Right kidney (tissue), 9 donors: ENCODE measurements around the gene IGF2BP2.
"Not testable (repeated sequence)": the region's sequence is repeated elsewhere in the genome, so short reads cannot be mapped to it uniquely, and the experiment has no call there.

ENCODE experiments used
- DNase-seq: peaks from one replicate; pipeline ENCODE4 v3.0.0-alpha.2; 2016
- long read RNA-seq, 8 donors: transcript quantifications; one replicate each; lab custom pipeline, GENCODE V29; 2026

Gene IGF2BP2
- long read RNA-seq, donor 1, partial matches to known transcripts = 6 of 12 reads
- long read RNA-seq, donor 1, other reads (novel, unspliced or antisense) = 0 of 12 reads
- long read RNA-seq, donor 2, partial matches to known transcripts = 8 of 10 reads
- long read RNA-seq, donor 2, other reads (novel, unspliced or antisense) = 0 of 10 reads
- long read RNA-seq, donor 3, partial matches to known transcripts = 0 of 5 reads
- long read RNA-seq, donor 3, other reads (novel, unspliced or antisense) = 0 of 5 reads
- long read RNA-seq, donor 4, transcript IGF2BP2-202 (16 exons, 3,688 nt) = major isoform, 7 of 19 reads
- long read RNA-seq, donor 4, partial matches to known transcripts = 7 of 19 reads
- long read RNA-seq, donor 4, other reads (novel, unspliced or antisense) = 0 of 19 reads
- long read RNA-seq, donor 5, transcript IGF2BP2-202 (16 exons, 3,688 nt) = major isoform, 7 of 19 reads
- long read RNA-seq, donor 5, partial matches to known transcripts = 7 of 19 reads
- long read RNA-seq, donor 5, other reads (novel, unspliced or antisense) = 0 of 19 reads
- long read RNA-seq, donor 6, partial matches to known transcripts = 10 of 16 reads
- long read RNA-seq, donor 6, other reads (novel, unspliced or antisense) = 0 of 16 reads
- long read RNA-seq, donor 7, transcript IGF2BP2-201 (15 exons, 3,291 nt) = major isoform, 5 of 23 reads
- long read RNA-seq, donor 7, partial matches to known transcripts = 15 of 23 reads
- long read RNA-seq, donor 7, other reads (novel, unspliced or antisense) = 0 of 23 reads
- long read RNA-seq, donor 8, partial matches to known transcripts = 0 of 3 reads
- long read RNA-seq, donor 8, other reads (novel, unspliced or antisense) = 0 of 3 reads

DNA sequence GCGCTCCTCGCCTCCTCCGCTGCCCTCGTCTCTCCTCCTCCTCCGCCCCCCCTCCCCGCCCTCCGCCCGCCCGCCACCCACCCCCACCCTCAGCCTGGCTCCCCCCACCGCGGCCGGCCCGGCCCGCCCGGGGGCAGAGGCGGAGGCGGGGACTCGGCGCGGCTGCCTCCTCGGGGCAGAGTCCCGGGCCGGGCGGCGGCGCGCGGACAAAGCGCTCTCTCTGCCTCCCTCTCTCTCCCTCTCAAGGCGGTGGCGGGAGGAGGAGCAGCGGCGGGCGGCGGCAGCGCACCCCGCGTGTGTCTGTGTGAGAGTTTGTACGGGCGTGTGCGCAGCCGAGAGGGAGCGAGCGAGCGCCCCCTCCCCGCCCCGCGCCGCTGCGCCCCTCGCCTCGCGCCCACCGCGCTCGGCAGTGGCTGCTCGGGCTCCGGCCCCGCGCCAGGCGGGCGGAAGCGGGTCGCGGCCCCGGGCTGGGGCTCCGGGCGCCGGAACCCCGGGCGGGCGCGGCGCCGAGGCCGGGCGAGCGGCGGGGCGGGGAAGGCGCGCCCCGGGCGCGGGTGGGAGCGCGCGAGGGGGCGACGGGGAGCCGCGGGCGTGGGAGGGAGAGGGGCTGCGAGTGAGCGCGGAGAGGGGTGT, at the start of gene IGF2BP2:
TSS of gene IGF2BP2 (minus strand) at position 37 of the 633 bp plus-strand sequence. CDS start 82 bp downstream, outside the sequence.
- DNase-seq = peak; percentile 81

DNA sequence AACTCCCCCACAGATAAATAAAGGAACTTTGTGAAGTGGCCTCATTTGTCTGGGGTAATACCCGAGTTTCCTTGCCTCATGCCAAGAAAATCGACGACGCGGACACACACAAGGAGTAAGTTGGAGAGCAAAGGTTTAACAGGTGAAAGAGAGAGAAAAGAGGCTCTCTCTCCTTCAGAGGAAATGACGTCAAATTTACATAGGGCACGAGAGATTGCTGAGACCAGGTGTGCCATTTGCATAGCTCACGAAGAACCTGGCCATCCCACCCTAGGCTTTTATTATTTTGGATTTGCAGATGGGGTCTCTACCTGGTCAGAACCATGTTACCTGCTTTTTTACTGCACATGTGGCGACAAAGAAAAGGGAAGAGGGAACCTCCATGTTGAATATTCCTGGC, 49.3 kb upstream of the IGF2BP2 start:
- no peak for DNase-seq

DNA sequence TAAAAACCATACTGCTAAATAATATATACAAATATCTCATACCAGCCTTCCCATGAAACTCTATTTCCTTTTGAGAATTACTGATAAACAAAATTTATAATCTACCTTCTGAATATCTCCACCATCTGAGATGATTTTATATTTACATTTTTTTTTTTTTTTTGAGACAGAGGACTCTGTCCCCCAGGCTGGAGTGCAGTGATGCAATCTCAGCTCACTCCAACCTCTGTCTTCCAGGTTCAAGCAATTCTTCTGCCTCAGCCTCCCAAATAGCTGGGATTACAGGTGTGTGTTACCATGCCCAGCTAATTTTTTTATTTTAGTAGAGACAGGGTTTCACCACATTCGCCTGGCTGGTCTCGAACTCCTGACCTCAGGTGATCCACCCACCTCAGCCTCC, 42.8 kb upstream of the IGF2BP2 start:
- no peak for DNase-seq

DNA sequence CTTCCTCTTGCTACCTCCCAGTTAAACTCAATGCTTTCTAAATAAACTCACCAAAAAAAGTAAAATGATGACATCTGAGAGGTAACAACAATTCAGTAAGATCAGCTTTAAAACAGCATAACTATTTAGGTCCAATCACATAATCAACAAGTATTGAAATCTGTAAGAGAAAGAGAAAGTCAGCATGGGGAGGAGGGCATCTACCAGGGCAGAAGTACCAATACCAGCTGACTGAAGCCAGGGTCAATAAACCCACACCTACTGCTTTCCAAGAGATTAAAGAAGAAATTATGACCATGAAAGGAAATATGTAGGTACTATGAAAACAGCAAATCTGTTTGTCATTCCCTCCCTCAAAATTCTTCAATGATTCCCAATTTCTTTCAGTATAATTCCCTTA, 42.2 kb upstream of the IGF2BP2 start:
- no peak for DNase-seq

DNA sequence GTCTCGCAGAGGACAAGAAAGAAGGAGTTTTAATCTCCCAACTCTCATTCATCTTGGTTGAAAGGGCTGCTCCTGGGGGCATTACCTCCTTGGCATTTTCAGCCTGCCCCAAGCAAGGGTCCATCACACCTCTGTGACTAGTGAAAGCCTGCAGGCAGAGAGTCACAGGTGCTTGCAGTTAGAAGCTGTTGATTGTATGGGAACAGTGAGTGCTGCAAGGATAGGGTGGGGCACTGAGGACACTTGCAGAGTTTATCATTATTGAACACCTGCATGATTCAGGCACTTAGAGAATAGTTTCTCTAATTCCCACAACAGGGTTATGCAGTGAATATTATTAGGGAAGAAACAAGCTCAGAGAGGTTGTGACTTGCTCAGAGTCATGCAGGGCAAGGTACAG, 41.7 kb upstream of the IGF2BP2 start:
- no peak for DNase-seq

DNA sequence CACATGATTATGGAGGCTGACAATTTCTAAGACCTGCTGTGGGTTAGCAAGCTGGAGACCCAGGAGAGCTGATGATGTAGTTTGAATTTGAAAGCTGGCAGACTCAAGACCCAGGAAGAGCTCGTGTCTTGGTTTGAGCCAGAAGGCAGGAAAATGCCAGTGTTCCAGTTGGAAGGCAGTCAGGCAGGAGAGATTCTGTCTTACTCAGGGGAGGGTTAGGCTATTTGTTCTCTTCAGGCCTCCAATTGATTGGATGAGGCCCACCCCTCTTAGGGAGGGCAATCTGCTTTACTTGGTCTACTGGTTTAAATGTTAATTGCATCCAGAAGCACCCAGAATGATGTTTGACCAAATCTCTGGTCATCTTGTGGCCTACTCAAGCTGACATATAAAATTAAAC, 40.4 kb upstream of the IGF2BP2 start:
- DNase-seq = no peak

DNA sequence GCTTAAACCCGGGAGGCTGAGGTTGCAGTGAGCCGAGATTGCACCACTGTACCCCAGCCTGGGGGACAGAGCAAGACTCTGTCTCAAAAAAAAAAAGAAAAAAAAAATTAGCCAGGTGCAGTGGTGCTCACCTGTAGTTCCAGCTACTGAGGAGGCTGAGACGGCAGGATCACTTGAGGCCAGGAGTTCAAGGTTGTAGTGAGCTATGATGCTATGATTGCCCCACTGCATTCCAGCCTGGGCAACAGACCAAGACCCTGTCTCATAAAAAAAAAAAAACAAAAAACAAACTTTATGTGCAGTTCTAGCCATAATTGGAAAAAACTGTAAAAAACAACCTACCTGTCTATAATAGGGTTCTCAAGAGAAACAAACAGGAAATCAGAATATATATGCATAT, 39.9 kb upstream of the IGF2BP2 start:
- DNase-seq = no peak

DNA sequence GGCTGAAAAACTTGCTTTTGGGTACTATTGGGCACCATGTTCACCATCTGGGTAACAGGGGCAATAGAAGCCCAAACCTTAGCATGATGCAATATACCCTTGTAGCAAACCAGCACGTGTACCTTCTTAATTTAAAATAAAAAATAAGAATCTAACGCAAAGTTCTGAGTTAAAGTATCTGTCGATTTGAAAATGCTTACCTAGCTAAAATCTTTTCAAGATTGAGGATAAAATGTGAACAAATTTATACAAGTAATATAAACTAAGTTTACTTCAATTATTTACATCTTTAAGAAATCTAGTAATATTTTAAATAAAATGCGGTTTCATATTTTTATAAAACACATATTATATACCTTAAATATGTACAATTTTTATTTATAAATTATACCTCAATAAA, 38.1 kb upstream of the IGF2BP2 start:
- no peak for DNase-seq

DNA sequence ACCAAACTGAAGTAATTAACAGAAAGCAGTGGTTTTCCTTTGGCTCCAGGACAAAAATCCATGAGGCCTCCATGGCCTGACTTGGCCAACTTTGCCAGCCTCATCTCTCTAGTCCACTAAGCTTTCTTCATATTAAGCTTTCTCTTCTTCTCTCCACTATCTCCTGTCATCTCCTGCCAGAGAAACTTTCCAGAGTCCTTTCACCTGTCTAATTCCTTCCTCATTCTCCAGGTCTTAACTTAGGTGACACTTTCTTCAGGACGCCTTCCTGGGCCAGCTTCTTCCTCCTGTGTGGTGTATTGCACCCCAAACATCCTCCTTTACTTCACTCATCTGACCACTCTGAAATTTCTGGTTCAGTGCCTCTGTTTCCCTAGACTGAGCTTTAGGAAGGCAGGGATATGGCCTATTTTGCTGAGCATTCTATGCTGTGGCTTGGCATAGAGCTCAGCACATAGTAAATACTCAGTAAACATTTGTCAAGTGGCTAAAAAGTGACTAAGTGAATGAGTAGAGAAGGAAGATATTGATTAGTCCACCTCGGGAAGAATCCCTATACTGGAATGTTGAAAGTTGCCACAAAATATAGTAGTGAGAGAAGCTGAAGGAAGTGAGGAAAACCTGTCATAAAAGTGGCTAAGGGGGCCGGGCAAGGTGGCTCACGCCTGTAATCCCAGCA, 34.6 kb upstream of the IGF2BP2 start:
- no peak for DNase-seq

DNA sequence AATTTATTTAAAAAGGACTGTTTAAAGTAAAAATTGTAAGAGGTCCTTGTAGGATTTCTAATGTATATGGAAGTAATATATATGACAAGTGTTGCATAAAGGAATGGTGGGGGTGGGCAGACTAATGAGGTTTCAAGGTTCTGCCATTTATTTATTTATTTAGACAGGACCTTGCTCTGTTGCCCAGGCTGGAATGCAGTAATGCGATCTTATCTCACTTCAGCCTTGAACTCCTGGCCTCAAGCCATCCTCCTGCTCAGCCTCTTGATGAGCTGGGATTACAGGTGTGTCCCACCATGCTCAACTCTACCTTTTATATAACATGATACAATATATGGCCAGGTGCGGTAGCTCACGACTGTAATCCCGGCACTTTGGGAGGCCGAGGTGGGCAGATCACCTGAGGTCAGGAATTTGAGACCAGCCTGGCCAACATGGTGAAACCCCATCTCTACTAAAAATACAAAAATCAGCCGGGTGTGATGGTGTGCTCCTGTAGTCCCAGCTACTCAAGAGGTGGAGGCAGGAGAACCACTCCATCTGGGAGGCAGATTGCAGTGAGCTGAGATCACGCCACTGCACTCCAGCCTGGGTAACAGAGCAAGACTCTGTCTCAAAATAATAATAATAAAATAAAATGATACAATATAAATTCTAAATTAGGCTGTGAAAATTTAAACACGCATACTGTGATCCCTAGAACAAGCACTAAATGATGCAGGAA, 33.8 kb upstream of the IGF2BP2 start:
- no peak for DNase-seq

DNA sequence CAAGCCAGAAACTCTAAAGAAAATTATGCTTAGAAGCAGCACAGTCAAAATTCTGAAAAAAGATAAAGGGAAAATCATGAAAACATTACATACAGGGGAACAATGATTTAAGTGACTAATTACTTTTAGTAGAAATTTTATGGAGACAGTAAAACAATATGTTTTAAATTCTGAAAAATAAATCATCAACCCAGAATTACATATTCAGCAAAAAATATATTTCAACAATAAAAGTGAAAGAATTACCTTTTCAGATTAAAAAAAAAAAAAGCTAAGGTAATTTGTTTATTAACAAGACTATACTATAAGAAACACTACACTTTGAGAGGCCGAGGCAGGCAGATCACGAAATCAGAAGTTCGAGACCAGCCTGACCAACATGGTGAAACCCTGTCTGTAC, 32.4 kb upstream of the IGF2BP2 start:
- no peak for DNase-seq

DNA sequence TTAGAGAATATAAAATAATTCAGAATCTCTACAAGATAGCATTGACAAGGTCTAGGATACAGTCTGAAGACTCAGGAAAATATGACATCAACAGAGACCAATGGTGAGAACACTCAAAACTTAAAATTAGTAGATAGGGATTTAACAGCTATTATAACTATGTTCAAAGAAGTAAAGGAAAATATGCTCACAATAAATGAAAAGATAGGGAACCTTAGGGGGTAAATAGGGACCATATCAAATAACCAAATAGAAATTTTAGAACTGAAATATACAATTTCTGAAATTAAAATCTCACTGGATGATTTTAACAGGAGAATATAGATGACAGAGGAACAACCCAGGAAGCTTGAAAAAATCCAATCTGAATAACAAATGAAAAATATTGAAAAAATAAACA, 31.8 kb upstream of the IGF2BP2 start:
- no peak for DNase-seq

DNA sequence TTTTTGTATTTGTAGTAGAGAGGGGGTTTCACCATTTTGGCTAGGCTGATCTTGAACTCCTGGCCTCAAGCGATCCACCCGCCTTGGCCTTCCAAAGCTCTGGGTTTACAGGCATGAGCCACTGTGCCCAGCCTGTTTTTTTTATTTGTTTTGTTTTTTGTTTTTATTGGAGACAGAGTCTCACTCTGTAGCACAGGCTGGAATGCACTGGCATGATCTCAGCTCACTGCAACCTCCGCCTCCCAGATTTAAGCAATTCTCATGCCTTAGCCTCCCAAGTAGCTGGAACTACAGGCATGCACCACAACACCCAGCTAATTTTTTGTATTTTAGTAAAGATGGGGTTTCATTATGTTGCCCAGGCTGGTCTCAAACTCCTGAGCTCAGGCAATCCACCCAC, 28.9 kb upstream of the IGF2BP2 start:
- not testable (repeated sequence) for DNase-seq

DNA sequence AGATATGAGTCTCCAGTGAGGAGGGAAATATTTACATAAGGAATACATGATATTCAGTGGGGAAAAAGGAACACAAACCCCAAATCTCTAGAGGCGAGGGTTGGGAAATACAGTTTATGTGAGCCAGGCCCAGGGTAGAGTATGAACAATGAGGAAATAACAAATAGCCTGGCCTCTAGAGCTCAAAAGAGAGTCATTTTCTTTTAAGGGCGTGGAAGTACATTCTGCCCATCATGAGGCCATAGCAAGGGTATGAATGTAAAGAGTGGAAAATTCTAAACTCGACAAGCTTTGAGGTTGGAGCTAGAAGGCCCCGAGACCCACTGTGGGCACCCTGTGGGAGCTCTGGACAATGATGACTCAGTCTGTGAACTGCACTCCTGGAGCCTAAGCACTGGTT, 27.8 kb upstream of the IGF2BP2 start:
- DNase-seq = no peak

DNA sequence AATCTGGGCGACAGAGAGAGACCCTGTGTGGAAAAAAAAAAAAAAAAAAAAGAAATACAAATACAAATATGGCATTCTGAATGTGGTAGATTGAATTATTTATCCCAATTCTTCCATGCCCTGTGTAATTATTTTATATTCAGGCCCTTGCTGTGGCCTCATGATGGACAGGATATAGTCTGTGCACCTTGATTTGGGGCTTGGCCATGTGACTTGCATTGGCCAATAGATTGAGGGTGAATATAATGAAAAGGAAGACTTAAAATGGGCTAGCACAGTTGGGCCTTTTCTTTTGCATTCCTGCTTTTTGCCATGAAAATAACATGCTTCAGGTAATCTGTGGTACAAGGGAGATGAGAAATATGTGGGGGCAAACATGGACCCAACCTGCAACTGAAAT, 27.1 kb upstream of the IGF2BP2 start:
- DNase-seq = no peak

DNA sequence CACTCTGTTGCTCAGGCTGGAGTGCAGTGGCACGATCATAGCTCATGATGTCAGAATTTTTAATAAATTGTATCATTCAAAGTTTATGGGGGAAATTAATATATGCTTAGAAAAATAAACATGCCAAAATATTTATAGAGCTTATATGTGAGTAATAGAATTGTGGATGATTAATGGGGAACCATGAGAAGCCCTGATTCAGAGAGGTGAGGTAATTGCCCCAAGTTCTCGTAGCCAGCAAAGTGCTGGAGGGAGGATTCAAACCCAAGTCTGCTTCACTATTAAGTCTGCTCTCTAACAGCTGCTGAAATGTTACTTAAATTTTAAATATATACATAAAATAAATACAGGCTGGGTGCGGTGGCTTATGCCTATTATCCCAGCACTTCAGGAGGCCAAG, 26.2 kb upstream of the IGF2BP2 start:
- no peak for DNase-seq

DNA sequence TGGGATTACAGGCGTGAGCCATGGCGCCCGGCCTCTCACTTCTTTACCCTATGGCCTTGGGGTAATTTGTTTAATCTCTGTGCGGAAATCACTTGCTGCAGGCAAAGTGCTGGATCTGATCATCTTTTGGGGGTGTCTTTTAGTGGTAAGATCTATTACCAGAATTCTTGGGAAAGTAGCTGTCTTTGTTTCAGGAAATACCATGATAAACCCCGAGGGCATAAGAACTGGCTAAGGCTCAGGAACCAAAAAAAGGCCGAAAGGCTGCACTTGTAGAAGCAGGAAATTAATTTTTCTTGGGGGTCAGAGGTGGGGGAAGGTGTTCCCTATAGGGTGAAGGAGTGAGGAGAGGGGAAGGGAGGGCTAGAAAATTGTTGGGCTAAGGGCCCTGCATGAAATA, 22.7 kb upstream of the IGF2BP2 start:
- no peak for DNase-seq

DNA sequence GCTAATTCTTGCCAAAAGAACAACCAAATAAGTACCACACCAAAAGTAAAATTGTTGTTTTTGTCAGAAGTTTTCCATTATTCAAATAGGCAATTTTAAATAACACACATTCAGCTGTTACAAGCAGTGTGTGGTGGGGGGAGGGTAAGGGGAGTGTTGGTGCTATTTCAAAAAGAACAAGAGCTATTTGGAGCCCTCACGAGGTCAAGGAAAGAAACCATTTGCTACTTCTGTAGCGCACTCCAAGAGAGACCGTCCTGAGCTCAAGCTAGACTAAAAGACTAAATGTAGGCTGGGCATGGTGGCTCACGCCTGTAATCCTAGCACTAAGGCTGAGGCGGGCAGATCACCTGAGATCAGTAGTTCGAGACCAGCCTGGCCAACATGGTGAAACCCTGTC, 21.2 kb upstream of the IGF2BP2 start:
- DNase-seq = no peak

DNA sequence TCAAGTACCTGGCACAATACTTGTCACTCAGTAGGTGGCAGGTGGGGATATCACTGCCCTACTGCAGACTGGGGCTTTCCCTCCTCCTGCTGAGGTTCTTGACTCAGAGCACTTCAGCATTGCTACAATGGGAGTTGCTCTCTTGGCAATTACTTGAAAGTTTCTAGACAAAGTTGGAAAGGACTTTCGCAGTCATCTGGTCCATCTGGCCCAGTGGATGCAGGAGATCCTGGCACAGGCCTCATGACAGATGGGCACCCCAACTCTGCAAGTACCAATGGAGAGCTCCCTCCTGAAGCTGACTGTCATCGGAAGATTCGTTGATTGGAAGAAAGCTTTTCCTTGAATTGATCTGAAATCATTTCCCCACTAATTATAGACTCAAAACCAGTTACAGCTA, 19.2 kb upstream of the IGF2BP2 start:
- no peak for DNase-seq

DNA sequence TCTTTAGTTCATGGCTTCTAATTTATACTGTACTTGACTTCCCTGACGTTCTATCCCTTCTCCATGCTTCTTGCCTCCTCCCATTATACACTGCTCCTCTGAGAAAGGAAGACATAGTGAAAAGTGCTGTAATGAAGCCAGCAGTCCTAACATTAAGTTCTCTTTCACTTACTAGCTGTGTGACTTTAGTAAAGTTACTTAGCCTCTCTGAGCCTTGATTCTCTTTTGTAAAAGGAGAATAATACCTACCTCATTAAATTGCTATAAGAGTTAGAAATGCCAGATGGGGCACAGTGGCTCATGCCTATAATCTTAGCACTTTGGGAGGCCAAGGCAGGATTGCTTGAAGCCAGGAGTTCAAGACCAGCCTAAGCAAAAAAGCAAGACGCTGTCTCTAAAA, 18.8 kb upstream of the IGF2BP2 start:
- no peak for DNase-seq

DNA sequence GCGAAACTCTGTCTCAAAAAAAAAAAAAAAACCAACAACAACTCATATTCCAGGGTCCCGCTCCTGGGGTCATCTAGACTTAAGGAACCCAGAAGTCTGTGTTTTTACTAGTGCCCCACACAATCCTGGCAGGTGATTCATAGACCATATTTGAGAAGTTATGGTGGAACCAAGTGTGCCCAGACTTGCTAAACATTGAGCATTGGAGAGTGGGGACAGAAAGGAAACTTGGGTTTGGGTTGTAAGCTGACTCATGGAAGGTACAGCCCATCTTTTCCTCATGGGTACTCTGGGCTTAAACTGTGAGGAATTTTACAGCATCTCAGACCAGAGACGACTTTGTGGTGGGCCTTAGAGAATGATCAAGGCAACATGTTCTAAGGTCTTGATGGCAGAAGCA, 18.3 kb upstream of the IGF2BP2 start:
- no peak for DNase-seq

DNA sequence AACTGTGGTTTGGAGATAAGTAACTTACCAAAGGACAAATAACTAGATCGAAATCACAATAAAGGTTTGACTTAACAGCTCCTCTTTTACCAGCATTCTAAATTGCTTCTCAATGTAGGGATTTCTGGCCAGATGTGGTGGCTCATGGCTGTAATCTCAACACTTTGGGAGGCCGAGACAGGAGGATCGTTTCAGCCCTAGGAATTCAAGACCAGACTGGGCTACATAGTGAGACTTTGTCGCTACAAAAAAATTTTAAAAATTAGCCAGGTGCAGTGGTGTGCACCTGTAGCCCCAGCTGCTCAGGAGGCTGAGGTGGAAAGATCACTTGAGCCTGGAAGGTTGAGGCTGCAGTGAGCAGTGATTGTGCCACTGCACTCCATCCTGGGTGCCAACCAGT, 17.4 kb upstream of the IGF2BP2 start:
- no peak for DNase-seq
